Pulmonary artery endothelial cell (primary cell): ENCODE results near the gene THSD4. TPM values are rescaled to one million over a fixed set of nuclear protein-coding genes. Genes with fewer than 3 reads are reported as not detected.

Experiments used
- DNase-seq: peaks from one replicate; pipeline ENCODE4 v3.0.0-alpha.2; 2011; ENCODE audit warnings: low read depth, low spot score
- total RNA-seq: library from RNA; depleted of rRNA; stranded (reverse); fragments of >200 nt; gene quantifications from 2 replicates; pipeline ENCODE4 v1.2.3, GENCODE V29; 2014

Gene THSD4
- total RNA-seq, 1 donor from 2014 or later: 35.2 TPM

GRCh38 chr15:71804695-71805470 lies 689.6 kb downstream of the THSD4 start:
- no peak for DNase-seq

- DNase-seq: no peak
Observed at GRCh38 chr15:71806452-71806931, 691.2 kb downstream of the THSD4 start.

- no peak for DNase-seq
Observed at GRCh38 chr15:71807125-71807629, 691.9 kb downstream of the THSD4 start.

- no peak for DNase-seq
Observed at GRCh38 chr15:71807691-71808091, 692.4 kb downstream of the THSD4 start.

GRCh38 chr15:71808311-71809020 lies 693.2 kb downstream of the THSD4 start:
- DNase-seq: no peak

- no peak for DNase-seq
Observed at GRCh38 chr15:71809346-71809745, 694.1 kb downstream of the THSD4 start.

- no peak for DNase-seq
Observed at GRCh38 chr15:71810256-71811035, 695.2 kb downstream of the THSD4 start, which contains the start of gene NR2E3. NR2E3 (plus strand) TSS chr15:71810554; CDS start chr15:71810744, 190 bp downstream.

GRCh38 chr15:71811036-71811736 lies 695.9 kb downstream of the THSD4 start:
- DNase-seq: no peak

- no peak for DNase-seq
Observed at GRCh38 chr15:71811752-71812735, 696.8 kb downstream of the THSD4 start.

- DNase-seq: no peak
Observed at GRCh38 chr15:71812966-71813722, 697.9 kb downstream of the THSD4 start.

GRCh38 chr15:71813723-71814470 lies 698.6 kb downstream of the THSD4 start:
- DNase-seq: no peak

GRCh38 chr15:71815301-71815700 lies 700.0 kb downstream of the THSD4 start:
- DNase-seq: no peak

GRCh38 chr15:71817351-71817750 lies 702.1 kb downstream of the THSD4 start:
- no peak for DNase-seq

GRCh38 chr15:71820127-71820526 lies 704.9 kb downstream of the THSD4 start:
- no peak for DNase-seq

GRCh38 chr15:71821547-71822129 lies 706.4 kb downstream of the THSD4 start:
- DNase-seq: no peak

- no peak for DNase-seq
Observed at GRCh38 chr15:71822890-71823630, 707.8 kb downstream of the THSD4 start.

GRCh38 chr15:71823801-71824200 lies 708.5 kb downstream of the THSD4 start:
- DNase-seq: no peak
